T-helper 17 cell (primary cell): ENCODE data around the gene FAM210A. TPM values are rescaled to one million over a fixed set of nuclear protein-coding genes. Genes with fewer than 3 reads are reported as not detected.

Experiments
- total RNA-seq, 4 donors: library from RNA in 2 of 4; stranded (reverse) in 2 of 4; gene quantifications; one replicate each; pipeline ENCODE4 v1.2.3 and lab custom pipeline; 2022 to 2026

The FAM210A gene
- total RNA-seq, 2 donors from 2014 or later, result 5.4 to 7.1 TPM

Other genes with a start within 250 kb of the FAM210A start
- 100 to 1,000 TPM in 1 of 2 donors, 10 to 100 TPM in 1; 93.5 to 115 TPM for gene RNMT, start 115 bp upstream of the FAM210A start, total RNA-seq
- not detected for gene MC5R, start 97.6 kb upstream of the FAM210A start, total RNA-seq
- not detected for gene MC2R, start 189.0 kb upstream of the FAM210A start, total RNA-seq